HG02938 (cell line): ENCODE data around the gene WDR47.
"Not testable (repeated sequence)": the region's sequence is repeated elsewhere in the genome, so short reads cannot be mapped to it uniquely, and the experiment has no call there.

Source experiments
- ATAC-seq: cut with Tn5 transposase; IDR thresholded peaks from one replicate; pipeline ENCODE4 v1.9.1; 2021; ENCODE audit warnings: mild to moderate bottlenecking, moderate library complexity; ENCODE audit not compliant: unreplicated experiment

WDR47 gene

DNA sequence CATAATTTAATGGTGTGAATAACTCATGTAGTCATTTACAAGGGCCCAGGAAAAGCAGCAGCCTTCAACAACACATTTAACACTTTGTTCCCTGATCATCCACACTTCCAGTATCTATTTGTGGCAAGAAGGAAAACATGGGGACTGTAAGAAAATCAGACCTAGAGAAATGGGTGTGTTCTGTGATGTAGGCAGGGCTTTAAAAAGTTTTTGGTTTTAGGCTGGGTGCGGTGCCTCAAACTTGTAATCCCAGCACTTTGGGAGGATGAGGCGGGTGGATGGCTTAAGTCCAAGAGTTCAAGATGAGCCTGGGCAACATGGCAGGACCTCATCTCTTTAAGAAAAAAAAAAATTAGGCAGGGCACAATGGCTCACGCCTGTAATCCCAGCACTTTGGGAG, 14.2 kb upstream of the WDR47 start:
- no peak for ATAC-seq

DNA sequence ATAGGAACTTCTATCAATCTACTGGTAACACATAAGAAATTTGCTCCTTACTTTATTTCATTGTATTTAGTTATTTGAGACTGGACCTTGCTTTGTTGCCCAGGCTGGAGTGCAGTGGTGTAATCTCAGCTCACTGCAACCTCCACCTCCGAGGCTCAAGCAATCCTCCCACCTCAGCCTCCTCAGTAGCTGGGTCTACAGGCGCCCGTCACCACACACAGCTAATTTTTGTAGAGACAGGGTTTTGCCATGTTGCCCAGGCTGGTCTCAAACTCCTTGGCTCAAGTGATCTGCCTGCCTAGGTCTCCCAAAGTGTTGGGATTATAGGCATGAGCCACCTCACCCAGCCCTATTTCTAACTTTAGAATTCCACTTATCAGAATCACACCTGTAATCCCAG, 10.2 kb upstream of the WDR47 start:
- ATAC-seq = not testable (repeated sequence)

DNA sequence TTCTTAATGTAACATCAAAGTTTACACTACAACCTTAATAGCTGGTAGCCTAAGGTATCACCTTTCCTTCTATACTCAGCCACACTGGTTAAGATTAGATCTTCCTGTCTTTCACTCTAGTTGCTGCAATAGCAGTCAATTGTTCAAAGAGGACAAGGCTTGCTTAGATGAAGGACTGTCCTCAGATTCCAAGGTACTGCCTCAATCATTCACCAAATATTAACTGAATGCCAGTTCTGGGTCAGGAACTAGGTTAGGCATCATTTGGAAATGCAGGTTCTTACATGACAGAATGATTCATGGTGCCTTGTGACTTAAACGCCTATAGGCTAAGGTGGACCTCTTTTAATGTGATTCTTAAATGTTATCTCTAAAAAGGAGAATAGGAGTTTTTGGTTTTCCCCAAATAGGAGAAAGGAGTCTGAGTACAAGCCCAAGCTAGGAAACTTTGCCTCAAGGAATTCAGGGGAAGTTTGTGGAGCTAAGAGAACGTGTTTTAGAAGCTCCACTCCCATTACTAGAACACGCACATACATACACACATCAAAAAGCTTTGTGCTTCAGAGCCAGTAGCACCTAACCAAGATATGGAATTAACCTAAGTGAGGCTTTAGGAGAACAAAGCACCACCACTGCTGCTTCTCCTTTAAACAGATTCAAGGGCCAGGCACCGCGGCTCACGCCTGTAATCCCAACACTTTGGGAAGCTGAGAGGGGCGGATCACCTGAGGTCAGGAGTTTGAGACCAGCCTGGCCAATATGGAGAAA, 8.5 kb upstream of the WDR47 start:
- no peak for ATAC-seq

DNA sequence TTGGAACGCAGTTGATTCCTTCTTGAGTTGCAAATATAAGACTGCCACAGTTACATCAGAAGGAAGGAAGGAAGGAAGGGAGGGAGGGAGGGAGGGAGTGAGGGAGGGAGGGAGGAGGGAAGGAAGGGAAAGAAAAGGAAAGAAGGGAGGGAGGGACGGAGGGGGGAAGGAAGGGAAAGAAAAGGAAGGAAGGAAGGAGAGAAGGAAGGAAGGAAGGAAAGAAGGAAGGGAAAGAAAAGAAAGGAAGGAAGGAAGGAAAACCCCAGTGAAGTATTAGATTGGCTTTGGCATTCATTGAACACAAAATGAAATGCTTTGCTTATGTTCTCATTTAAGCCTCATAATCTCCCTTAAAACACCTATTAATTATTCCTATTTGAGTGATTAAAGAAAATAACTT, 6.4 kb upstream of the WDR47 start:
- no peak for ATAC-seq

DNA sequence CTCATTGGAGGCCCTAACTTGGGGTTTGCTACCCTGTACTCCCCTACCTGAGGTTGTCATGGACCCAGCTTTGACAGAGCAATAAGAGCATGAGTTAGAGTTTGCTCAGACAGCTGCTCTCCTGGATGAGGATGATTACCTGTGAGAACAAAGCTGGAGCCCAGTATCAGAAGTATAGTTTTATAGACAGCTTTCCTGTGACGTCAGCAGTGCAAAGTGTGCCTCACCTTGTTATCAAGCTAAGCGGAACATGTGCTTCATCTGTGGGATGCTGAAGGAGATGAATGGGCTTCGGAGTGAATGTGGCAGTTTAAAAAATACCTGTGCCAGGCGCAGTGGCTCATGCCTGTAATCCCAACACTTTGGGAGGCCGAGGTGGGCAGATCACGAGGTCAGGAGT, 5.4 kb upstream of the WDR47 start:
- no peak for ATAC-seq

DNA sequence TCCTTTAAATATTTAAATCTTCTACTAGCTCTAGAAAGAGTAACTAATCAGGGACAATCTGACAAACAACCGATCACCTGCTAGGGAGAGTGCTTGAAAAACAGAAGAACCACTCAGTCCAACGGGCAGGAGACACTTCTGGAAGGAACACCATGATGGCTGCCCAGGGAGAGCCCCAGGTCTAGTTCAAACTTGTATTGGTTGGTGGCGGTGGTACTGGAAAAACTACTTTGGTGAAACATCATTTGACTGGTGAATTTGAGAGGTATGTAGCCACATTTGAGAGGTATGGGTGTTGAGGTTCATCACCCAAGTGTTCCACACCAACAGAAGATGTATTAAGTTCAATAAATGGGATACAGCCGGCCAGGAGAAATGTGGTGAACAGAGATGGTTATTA, 4.8 kb upstream of the WDR47 start:
- ATAC-seq = no peak

DNA sequence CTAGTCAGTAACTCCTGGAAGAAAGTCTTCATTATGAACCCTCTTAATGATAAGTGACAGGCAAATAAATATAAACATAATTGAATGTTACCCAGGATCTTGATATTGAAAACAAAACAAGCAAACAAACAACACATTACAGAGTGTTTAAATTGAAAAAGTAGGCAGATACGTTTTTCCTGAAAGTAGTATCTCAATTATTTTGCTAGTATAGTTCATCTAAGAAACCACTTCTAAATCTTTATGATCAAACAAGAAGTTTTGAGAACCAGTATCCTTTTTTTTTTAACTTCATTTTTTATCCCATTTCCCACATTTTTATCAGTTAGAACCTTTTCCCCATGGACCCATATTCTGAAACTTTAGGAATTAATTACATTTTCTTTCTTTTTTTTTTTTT, 3.7 kb upstream of the WDR47 start:
- ATAC-seq = no peak

DNA sequence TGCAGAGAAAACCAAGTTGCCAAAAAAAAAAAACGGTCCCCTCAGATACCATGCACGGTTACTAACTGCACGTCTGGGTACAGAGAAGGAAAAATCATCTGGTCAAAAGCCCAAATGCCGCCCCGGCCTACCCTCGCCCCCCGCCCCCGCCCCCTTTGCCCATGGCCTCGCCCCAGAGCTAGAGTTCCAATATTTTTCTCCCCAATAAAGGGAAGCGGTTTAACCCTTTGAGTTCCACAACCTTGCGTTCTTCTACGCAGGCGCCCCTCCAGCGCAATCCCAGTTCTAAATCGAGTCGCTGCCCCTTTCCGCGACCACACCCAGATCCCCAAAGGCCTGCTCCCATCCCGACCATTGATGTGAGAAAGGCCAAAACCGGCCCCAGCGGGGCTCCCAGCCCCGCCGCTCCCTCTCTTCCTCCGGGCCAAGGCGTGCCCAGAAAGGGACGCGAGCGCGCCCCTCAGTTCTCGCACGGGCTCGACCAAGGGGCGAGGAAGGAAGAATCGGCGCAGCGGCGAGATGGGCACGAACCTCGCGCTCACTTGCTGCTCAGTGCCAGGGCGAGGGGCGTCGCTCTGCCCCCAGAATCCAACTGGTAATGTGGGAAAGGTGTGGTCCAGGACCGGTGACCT, 797 bp downstream of the WDR47 start:
- ATAC-seq = peak; percentile 26

DNA sequence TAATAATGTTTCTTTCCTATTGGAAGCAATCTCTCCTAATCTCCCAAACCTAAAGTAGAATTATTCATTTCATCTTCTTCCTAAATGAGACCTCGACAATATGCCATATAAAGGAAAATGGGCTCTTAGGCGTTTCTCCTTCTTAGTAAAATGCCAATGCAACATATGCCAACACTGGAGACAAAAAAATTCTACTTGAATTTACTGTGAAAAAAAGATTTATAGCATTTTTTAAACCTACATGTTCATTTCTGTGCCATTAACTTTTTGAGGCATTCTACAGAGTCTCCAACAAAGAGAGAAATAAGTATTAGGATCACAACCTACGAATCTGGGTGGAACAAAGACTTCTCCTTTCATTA, 1.3 kb downstream of the WDR47 start:
- ATAC-seq = no peak

DNA sequence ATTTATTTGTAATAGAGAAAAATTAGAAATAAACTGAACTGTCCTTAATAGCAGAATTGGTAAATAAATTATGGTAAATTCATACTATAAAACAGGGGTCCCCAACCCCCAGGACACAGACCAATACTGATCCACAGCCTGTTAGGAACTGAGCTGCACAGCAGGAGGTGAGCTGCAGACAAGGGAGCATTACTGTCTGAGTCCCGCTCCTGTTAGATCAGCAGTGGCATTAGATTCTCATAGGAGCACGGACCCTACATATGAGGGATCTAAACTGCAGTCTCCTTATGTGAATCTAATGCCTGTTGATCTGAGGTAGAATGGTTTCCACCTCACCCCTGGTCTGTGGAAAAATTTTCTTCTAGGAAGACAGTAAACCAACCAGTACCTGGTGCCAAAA, 7.5 kb downstream of the WDR47 start:
- no peak for ATAC-seq

DNA sequence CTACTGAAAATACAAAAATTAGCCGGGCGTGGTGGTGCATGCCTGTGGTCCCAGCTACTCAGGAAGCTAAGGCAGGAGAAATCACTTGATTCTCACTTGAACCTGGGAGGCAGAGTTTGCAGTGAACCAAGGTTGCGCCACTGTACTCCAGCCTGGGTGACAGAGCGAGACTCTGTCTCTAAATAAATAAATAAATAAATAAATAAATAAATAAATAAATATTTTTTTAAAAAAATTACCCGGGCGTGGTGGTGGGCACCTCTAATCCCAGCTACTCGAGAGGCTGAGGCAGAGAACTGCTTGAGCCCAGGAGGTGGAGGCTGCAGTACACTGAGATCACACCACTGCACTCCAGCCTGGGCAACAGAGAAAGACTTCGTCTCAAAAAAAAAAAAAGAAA, 12.4 kb downstream of the WDR47 start:
- ATAC-seq = not testable (repeated sequence)

DNA sequence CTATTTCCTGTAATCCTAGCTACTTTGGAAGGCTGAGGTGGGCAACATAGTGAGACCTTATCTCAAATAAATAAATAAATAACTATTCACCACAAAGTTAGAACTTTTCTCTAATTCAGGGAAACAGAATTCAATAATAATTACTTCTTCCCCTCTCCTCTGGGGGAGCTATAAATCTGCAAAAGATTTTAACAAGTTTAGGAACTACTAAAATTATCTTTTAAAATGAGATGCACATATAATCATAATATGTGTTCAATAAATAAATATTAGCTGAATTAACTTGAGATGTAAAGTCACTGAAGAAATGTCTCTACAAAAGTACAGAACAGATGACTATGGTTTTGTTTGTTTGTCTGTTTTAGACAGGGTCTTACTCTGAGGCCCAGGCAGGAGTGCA, 14.1 kb downstream of the WDR47 start:
- no peak for ATAC-seq

DNA sequence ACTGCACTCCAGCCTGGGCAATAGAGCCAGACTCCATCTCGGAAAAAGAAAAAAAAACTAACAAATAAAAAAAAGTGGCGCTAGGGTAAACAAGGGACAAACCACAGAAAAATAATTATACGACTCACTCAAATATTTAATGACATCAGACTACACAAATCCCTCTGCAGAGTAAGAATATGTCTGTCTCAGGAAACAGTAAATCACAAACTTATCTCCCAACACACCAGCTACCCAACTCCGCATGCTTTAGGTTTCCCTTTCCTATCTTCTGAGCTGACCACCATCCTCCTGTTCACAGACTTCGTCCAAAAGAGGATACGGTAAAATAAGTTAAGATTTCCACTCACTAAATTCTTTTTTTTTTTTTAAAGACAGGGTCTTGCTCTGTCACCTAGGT, 16.2 kb downstream of the WDR47 start:
- no peak for ATAC-seq

DNA sequence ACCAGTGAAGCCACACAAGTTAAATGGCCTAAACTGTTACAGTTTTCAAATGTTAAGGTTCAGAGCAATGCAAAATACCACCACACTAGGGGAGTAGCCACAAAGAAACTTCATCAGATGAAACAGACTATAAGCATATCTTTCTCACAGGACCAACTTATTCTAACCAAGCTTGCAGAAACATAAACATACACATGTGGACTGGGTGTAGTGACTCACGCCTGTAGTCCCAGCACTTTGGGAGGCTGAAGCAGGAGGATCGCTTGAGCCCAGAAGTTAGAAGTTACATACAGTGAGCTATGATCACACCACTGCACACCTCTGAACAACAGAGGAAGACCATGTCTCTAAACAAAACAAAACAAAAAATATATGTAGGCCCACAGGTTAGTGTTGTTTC, 17.3 kb downstream of the WDR47 start:
- no peak for ATAC-seq

DNA sequence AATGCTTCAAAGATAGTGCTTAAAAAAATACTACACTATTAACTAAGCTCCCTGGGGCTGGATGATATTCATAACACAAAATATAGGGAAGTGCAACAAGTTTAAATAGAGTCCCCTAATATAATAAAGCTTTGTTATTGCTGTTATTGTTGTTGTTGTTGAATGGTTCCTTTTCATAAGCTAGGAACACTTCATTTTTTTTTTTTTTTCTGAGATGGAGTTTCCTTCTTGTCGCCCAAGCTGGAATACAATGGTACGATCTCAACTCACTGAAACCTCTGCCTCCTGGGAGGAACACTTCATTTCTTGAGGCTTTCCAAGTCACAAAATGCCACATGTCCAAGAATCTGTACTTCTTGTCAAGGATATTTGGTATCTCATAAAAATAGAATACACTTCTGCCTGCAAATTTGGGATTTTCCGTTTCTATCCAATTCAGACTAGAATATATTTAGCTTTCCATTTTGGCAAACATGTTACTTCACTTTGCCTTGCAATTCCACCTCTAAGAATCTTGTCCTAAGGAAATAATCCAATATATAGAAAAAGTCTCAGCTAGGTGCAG, 21.1 kb downstream of the WDR47 start:
- ATAC-seq = no peak

DNA sequence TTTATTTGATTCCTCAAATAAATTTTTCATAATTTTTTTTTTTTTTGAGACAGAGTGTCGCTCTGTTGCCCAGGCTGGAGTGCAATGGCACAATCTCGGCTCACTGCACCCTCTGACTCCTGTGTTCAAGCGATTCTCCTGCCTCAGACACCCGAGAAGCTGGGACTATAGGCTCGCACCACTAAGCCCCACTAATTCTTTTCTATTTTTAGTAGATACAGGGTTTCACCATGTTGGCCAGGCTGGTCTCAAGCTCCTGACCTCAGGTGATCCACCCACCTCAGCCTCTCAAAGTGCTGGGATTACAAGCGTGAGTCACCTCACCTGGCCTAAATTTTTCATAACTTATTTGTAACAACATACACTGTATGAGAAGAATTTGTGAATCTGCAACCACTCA, 24.2 kb downstream of the WDR47 start:
- ATAC-seq = not testable (repeated sequence)

DNA sequence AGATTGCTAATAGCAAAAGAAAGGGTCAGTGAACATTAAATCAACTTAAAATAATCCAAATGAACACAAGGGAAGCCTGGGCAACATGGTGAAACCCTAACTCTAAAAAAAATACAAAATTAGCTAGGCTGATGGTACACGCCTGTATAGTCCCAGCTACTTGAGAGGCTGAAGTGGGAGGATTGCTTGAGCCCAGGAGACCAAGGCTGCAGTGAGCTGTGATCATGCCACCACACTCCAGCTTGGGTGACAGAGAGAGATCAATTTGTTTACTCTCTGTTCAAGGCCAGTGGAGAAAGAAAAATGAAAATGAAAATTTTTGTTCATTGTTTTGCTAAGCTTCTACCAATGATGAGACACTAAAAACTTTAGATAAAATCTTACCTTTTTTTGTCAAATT, 24.8 kb downstream of the WDR47 start:
- no peak for ATAC-seq

DNA sequence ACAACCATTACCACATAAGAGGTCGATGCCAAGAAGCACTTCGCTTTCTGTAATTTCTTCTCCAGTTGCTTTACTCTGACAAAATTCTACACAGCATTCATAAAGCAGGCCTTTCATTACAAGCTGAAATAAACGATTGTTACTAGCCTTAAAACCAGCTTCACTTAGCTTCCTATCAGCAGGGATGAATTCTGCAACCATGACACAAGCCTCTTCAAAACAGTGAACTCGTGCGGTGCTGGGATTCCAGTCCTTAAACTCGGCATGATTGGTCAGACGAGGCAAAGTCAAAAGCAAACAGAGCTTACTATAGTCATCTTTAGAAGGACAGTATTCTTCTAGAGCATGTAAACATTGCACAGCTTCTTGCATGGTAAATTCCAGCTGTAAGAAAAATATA, 30.6 kb downstream of the WDR47 start:
- ATAC-seq = no peak

DNA sequence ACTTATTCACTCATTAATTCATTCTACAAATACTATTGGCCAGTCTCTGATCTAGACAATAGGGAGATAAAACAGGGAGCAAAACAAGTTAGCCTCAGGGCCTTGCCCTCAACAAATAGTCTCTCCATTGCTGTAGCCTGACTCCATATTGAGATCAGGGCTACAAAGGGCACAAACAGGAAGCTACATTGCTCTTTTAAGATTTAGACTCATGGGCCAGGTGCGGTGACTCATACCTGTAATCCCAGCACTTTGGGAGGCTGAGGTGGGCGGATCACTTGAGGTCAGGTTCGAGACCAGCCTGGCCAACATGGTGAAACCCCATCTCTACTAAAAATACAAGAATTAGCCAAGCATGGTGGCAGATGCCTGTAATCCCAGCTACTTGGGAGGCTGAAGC, 45.3 kb downstream of the WDR47 start:
- not testable (repeated sequence) for ATAC-seq

DNA sequence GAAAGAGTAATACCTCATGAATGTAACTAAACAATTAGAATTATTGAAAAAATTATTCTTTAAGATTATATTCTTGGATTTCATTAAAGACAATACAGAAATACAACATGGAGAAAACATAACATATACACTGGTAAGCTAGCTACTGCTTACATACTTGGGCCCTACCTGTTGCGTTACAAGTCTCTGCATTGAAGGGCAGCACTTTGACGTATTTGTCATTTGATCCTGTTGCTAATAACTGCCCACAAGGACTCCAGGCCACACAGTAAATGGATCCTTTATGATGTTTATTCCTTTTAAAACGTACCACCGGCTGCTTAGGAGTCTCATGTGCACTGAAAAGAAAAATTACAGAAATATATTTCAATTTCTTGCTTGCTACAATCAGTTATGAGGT, 58.8 kb downstream of the WDR47 start:
- ATAC-seq = no peak

DNA sequence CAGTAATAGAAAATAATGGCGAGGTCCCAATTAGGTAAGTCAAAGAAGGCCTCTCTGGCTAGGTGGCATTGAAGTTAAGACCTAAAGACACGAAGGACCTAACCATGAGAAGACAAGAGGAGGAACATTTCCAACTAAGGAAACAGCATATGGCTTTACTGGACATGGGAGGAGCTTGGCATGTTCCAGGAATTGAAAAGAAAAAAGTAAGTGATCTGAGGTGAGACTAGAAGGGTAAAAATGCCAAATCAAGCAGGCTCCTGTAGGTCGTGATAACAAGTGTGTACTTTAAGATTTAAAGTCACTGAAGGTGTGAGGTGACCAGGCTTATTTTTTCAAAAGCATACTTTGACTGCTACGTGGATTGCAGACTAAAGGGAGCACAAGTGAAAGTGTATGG, 65.2 kb downstream of the WDR47 start:
- no peak for ATAC-seq

DNA sequence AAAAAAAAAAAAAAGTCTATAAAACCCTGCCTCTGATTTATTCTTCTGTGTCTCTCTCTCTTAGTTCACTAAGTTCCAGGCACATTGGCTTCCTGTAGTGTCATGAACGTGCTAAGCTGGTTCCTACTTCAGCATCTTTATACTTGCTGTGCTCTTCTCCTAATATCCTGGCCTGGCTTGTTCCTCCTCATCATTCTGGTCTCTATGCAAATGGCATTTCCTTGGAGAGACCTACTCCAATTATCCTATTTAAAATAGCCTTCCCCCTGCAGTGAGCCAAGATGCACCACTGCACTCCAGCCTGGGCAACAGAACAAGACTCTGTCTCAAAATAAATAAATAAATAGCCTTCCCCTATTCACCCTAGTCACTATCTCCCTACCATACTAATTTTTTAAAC, 69.0 kb downstream of the WDR47 start:
- ATAC-seq = no peak

DNA sequence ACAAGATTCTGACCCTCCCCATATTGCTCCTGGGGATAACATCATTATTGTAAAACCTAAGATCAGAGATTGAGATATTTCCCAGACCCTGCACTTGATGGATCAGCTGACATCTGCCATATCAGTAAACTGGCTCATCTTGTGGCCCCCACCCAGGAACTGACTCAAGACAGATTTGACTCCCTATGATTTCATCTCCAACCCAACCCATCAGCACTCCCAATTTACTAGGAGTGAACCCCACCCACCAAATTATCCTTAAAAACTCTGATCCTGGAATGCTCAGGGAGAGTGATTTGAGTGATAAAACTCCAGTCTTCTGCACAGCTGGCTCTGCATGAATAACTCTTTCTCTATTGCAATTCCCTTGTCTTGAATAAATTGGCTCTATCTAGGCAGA, 72.6 kb downstream of the WDR47 start:
- no peak for ATAC-seq
